Measurements from ENCODE around the gene OR7G2. TPM values are rescaled to one million over a fixed set of nuclear protein-coding genes. Genes with fewer than 3 reads are reported as not detected.
"Not testable (repeated sequence)": the region's sequence is repeated elsewhere in the genome, so short reads cannot be mapped to it uniquely, and the experiment has no call there.

OR7G2 gene
- total RNA-seq, 1 experiment from 2014 or later, result not detected

DNA sequence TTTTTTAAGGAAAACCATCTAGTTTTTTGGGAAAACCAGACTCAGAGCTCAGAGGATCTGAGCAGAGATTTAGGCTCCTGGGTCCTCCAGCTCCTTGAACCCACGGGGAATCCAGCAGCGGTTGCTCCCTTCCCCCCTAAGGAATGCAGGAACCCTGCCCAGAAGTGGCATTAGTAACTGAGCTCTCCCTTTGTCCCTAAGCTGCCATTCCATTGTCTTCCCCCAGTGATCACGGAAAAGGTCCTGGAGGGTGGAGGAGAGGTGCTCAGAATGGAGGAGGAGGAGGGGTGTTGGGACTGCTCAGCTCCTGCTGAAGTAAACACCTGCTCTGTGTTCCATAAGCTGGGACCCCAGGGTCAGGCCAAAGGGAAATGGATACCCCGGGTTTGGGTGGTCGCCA, 37.2 kb downstream of the OR7G2 start:
- Histone ChIP-seq H3K27me3 (ENCODE audit: low read length) (no peaks in the 10 kb centered on the region), H3K9me2 (replicated peaks; ENCODE audit: insufficient read depth, low read length) (no peaks in the 10 kb centered on the region), H3K9ac (ENCODE audit: low read length) (no peak overlapping the region), H2AFZ (ENCODE audit: low read length) (no peak overlapping the region), H3K79me2 (ENCODE audit: low read length) (no peaks in the 10 kb centered on the region), H4K20me1 (ENCODE audit: insufficient read depth, low read depth, low read length) (no peaks in the 10 kb centered on the region), H3K9me3 (ENCODE audit: low read length) (no peaks in the 10 kb centered on the region), H3K27ac (ENCODE audit: low read length) (no peak overlapping the region), H3K4me3 (ENCODE audit: low read length) (no peak overlapping the region), H3K4me2 (ENCODE audit: low read depth, low read length, poor library complexity, severe bottlenecking) (no peak overlapping the region), H3K36me3 (ENCODE audit: insufficient read depth, low read length) (no peaks in the 10 kb centered on the region), H3K4me1 (ENCODE audit: low read length) (no peaks in the 10 kb centered on the region)
- no peak for DNase-seq

GRCh38 chr19:9065457-9066014, 41.7 kb downstream of the OR7G2 start:
- Histone ChIP-seq H3K36me3 (ENCODE audit: insufficient read depth, low read length) (no peaks in the 10 kb centered on the region), H3K9me3 (ENCODE audit: low read length) (no peaks in the 10 kb centered on the region), H3K27ac (ENCODE audit: low read length) (no peak overlapping the region), H2AFZ (ENCODE audit: low read length) (no peak overlapping the region), H4K20me1 (ENCODE audit: insufficient read depth, low read depth, low read length) (no peaks in the 10 kb centered on the region), H3K27me3 (ENCODE audit: low read length) (no peaks in the 10 kb centered on the region), H3K4me3 (ENCODE audit: low read length) (no peak overlapping the region), H3K79me2 (ENCODE audit: low read length) (no peaks in the 10 kb centered on the region), H3K4me2 (ENCODE audit: low read depth, low read length, poor library complexity, severe bottlenecking) (no peak overlapping the region), H3K9me2 (replicated peaks; ENCODE audit: insufficient read depth, low read length) (no peaks in the 10 kb centered on the region), H3K9ac (ENCODE audit: low read length) (no peak overlapping the region), H3K4me1 (ENCODE audit: low read length) (no peaks in the 10 kb centered on the region)
- DNase-seq, result no peak

- H4K20me1 ChIP-seq (ENCODE audit: insufficient read depth, low read depth, low read length), result no peaks in the 10 kb centered on the region
- no peak overlapping the region for H3K9ac ChIP-seq (ENCODE audit: low read length)
- H3K79me2 ChIP-seq (ENCODE audit: low read length), result no peaks in the 10 kb centered on the region
- H3K27me3 ChIP-seq (ENCODE audit: low read length), result no peaks in the 10 kb centered on the region
- H3K27ac ChIP-seq (ENCODE audit: low read length), result no peak overlapping the region
- H3K9me3 ChIP-seq (ENCODE audit: low read length), result no peaks in the 10 kb centered on the region
- no peaks in the 10 kb centered on the region for H3K4me1 ChIP-seq (ENCODE audit: low read length)
- H3K4me2 ChIP-seq (ENCODE audit: low read depth, low read length, poor library complexity, severe bottlenecking), result no peak overlapping the region
- no peak overlapping the region for H3K4me3 ChIP-seq (ENCODE audit: low read length)
- no peak for DNase-seq
- H2AFZ ChIP-seq (ENCODE audit: low read length), result no peak overlapping the region
- no peaks in the 10 kb centered on the region for H3K9me2 ChIP-seq (replicated peaks; ENCODE audit: insufficient read depth, low read length)
- no peaks in the 10 kb centered on the region for H3K36me3 ChIP-seq (ENCODE audit: insufficient read depth, low read length)
Observed at GRCh38 chr19:9061879-9062278, 45.4 kb downstream of the OR7G2 start.

- no peak overlapping the region for H3K9ac ChIP-seq (ENCODE audit: low read length)
- H3K4me2 ChIP-seq (ENCODE audit: low read depth, low read length, poor library complexity, severe bottlenecking), result no peak overlapping the region
- H3K4me1 ChIP-seq (ENCODE audit: low read length), result no peaks in the 10 kb centered on the region
- H2AFZ ChIP-seq (ENCODE audit: low read length), result no peak overlapping the region
- H3K27ac ChIP-seq (ENCODE audit: low read length), result no peak overlapping the region
- no peak for DNase-seq
- H3K4me3 ChIP-seq (ENCODE audit: low read length), result no peak overlapping the region
- H3K9me3 ChIP-seq (ENCODE audit: low read length), result no peaks in the 10 kb centered on the region
- H3K79me2 ChIP-seq (ENCODE audit: low read length), result no peaks in the 10 kb centered on the region
- H3K27me3 ChIP-seq (ENCODE audit: low read length), result no peaks in the 10 kb centered on the region
- H3K36me3 ChIP-seq (ENCODE audit: insufficient read depth, low read length), result no peaks in the 10 kb centered on the region
- no peaks in the 10 kb centered on the region for H4K20me1 ChIP-seq (ENCODE audit: insufficient read depth, low read depth, low read length)
- H3K9me2 ChIP-seq (replicated peaks; ENCODE audit: insufficient read depth, low read length), result no peaks in the 10 kb centered on the region
Observed at GRCh38 chr19:9060564-9061340, 46.5 kb downstream of the OR7G2 start.

GRCh38 chr19:9058905-9059667, 48.2 kb downstream of the OR7G2 start:
- Histone ChIP-seq H4K20me1 (ENCODE audit: insufficient read depth, low read depth, low read length) (no peaks in the 10 kb centered on the region), H3K4me1 (ENCODE audit: low read length) (no peaks in the 10 kb centered on the region), H3K4me3 (ENCODE audit: low read length) (no peak overlapping the region), H3K27ac (ENCODE audit: low read length) (no peak overlapping the region), H3K9me2 (replicated peaks; ENCODE audit: insufficient read depth, low read length) (no peaks in the 10 kb centered on the region), H3K9me3 (ENCODE audit: low read length) (no peaks in the 10 kb centered on the region), H2AFZ (ENCODE audit: low read length) (no peak overlapping the region), H3K27me3 (ENCODE audit: low read length) (no peaks in the 10 kb centered on the region), H3K36me3 (ENCODE audit: insufficient read depth, low read length) (no peaks in the 10 kb centered on the region), H3K4me2 (ENCODE audit: low read depth, low read length, poor library complexity, severe bottlenecking) (no peak overlapping the region), H3K9ac (ENCODE audit: low read length) (no peak overlapping the region), H3K79me2 (ENCODE audit: low read length) (no peaks in the 10 kb centered on the region)
- DNase-seq, result no peak

DNA sequence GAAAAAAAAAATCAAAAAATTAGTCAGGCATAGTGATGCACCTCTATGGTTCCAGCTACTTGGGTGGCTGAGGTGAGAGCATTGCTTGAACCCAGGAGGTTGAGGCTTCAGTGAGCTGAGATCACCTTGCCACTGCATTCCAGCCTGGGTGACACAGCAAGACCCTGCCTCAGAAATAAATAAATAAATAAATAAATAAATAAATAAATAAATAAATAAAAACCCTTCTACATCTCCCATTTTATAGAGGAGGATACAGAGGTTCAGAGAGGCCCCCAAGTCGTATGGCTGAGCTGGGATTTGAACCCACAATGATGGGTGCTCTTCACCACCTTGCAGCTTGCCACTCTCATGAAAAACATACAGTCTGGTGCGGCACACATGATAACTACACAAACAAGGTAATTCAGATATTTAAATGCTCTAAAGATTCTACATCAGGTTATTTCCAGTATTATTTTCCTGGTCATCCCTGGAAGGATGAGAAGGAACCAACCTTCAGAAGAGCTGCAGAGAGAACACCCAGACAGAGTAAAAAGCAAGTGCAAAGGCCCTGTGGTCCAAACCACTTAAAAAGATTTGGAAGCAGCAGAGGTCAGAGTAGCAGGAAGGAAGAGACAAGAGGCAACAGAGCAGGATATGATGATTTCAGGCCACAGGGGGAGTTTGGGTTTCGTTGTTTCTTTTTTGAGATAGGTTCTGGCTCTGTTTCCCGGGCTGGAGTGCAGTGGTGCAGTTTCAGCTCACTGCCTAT, 49.6 kb downstream of the OR7G2 start:
- H3K4me1 ChIP-seq (ENCODE audit: low read length), result no peaks in the 10 kb centered on the region
- H4K20me1 ChIP-seq (ENCODE audit: insufficient read depth, low read depth, low read length), result no peaks in the 10 kb centered on the region
- H3K4me2 ChIP-seq (ENCODE audit: low read depth, low read length, poor library complexity, severe bottlenecking), result no peak overlapping the region
- no peaks in the 10 kb centered on the region for H3K9me3 ChIP-seq (ENCODE audit: low read length)
- no peak for DNase-seq
- H3K4me3 ChIP-seq (ENCODE audit: low read length), result no peak overlapping the region
- H2AFZ ChIP-seq (ENCODE audit: low read length), result no peak overlapping the region
- H3K36me3 ChIP-seq (ENCODE audit: insufficient read depth, low read length), result no peaks in the 10 kb centered on the region
- no peaks in the 10 kb centered on the region for H3K9me2 ChIP-seq (replicated peaks; ENCODE audit: insufficient read depth, low read length)
- no peak overlapping the region for H3K27ac ChIP-seq (ENCODE audit: low read length)
- no peaks in the 10 kb centered on the region for H3K27me3 ChIP-seq (ENCODE audit: low read length)
- H3K9ac ChIP-seq (ENCODE audit: low read length), result no peak overlapping the region
- H3K79me2 ChIP-seq (ENCODE audit: low read length), result no peaks in the 10 kb centered on the region

GRCh38 chr19:9056131-9056530, 51.1 kb downstream of the OR7G2 start:
- H3K4me2 ChIP-seq (ENCODE audit: low read depth, low read length, poor library complexity, severe bottlenecking); H4K20me1 ChIP-seq (ENCODE audit: insufficient read depth, low read depth, low read length); H3K36me3 ChIP-seq (ENCODE audit: insufficient read depth, low read length); H3K9me3 ChIP-seq (ENCODE audit: low read length); H3K27me3 ChIP-seq (ENCODE audit: low read length); H3K9me2 ChIP-seq (replicated peaks; ENCODE audit: insufficient read depth, low read length); H2AFZ ChIP-seq (ENCODE audit: low read length); DNase-seq; H3K4me3 ChIP-seq (ENCODE audit: low read length); H3K27ac ChIP-seq (ENCODE audit: low read length); H3K79me2 ChIP-seq (ENCODE audit: low read length); H3K9ac ChIP-seq (ENCODE audit: low read length); H3K4me1 ChIP-seq (ENCODE audit: low read length): not testable (repeated sequence)

- Histone ChIP-seq H3K4me3 (ENCODE audit: low read length) (no peak overlapping the region), H3K79me2 (ENCODE audit: low read length) (no peaks in the 10 kb centered on the region), H3K9ac (ENCODE audit: low read length) (no peak overlapping the region), H4K20me1 (ENCODE audit: insufficient read depth, low read depth, low read length) (no peaks in the 10 kb centered on the region), H3K4me2 (ENCODE audit: low read depth, low read length, poor library complexity, severe bottlenecking) (no peak overlapping the region), H3K36me3 (ENCODE audit: insufficient read depth, low read length) (no peaks in the 10 kb centered on the region), H3K9me3 (ENCODE audit: low read length) (no peaks in the 10 kb centered on the region), H3K9me2 (replicated peaks; ENCODE audit: insufficient read depth, low read length) (no peaks in the 10 kb centered on the region), H3K27ac (ENCODE audit: low read length) (no peak overlapping the region), H3K27me3 (ENCODE audit: low read length) (no peaks in the 10 kb centered on the region), H2AFZ (ENCODE audit: low read length) (no peak overlapping the region), H3K4me1 (ENCODE audit: low read length) (no peaks in the 10 kb centered on the region)
- DNase-seq, result no peak
Observed at GRCh38 chr19:9054765-9055164, 52.5 kb downstream of the OR7G2 start.
